Suprapubic skin (tissue), 4 donors: ENCODE measurements around the gene NPW. TPM values are rescaled to one million over a fixed set of nuclear protein-coding genes. Genes with fewer than 3 reads are reported as not detected.

Experiments
- DNase-seq, 2 donors: peaks; one replicate each; pipeline ENCODE4 v3.0.0-alpha.2; 2019; ENCODE audit warnings: low spot score in 2 of 2
- H3K27ac ChIP-seq: fragments of 200-600 bp; sonication (generic); one replicate; pipeline ENCODE4 v1.5.1; 2019
- H3K27me3 ChIP-seq: fragments of 200-600 bp; sonication (generic); one replicate; pipeline ENCODE4 v1.5.1; 2019
- H3K36me3 ChIP-seq: fragments of 200-600 bp; sonication (generic); one replicate; pipeline ENCODE4 v1.5.1; 2019
- H3K4me1 ChIP-seq: fragments of 200-600 bp; sonication (generic); one replicate; pipeline ENCODE4 v1.5.1; 2019
- H3K4me3 ChIP-seq: fragments of 200-600 bp; sonication (generic); one replicate; pipeline ENCODE4 v1.5.1; 2019; ENCODE audit warnings: mild to moderate bottlenecking
- H3K9me3 ChIP-seq: fragments of 200-600 bp; sonication (generic); one replicate; pipeline ENCODE4 v1.5.1; 2019
- CTCF ChIP-seq, 2 donors: fragments of 200-600 bp in 1 of 2; fragments of 450-650 bp in 1 of 2; sonication (generic) in 1 of 2; IDR thresholded peaks; one replicate each; pipeline ENCODE4 v1.5.1; 2016 to 2019; ENCODE audit warnings: antibody characterized with exemption in 2 of 2, mild to moderate bottlenecking in 1 of 2, moderate library complexity in 1 of 2
- EP300 ChIP-seq: sonication (generic); formaldehyde crosslinking; IDR thresholded peaks from one replicate; pipeline ENCODE4 v1.6.1; 2017; ENCODE audit warnings: antibody characterized with exemption
- POLR2A ChIP-seq, 2 donors: fragments of 450-650 bp; IDR thresholded peaks; one replicate each; pipeline ENCODE4 v1.6.1; 2017; ENCODE audit warnings: antibody characterized with exemption in 2 of 2, mild to moderate bottlenecking in 2 of 2, moderate library complexity in 2 of 2
- POLR2AphosphoS5 ChIP-seq, 3 donors: sonication (generic); formaldehyde crosslinking; IDR thresholded peaks; one replicate each; pipeline ENCODE4 v1.6.1; 2017; ENCODE audit warnings: antibody characterized with exemption in 3 of 3
- WGBS: methylation state at CpG from one replicate; pipeline ENCODE4 v1.1.5; 2018; 5-methylcytosine and 5-hydroxymethylcytosine counted together
- total RNA-seq, 4 donors: library from RNA; depleted of rRNA; stranded (reverse); fragments of >200 nt; gene quantifications; one replicate each; pipeline ENCODE4 v1.1.0, GENCODE V29; 2016

NPW gene
- total RNA-seq, 4 donors from 2014 or later = 0.65 to 5.6 (median 3.0) TPM; not detected in 1

GRCh38 chr16:1990351-1991134, 29.0 kb upstream of the NPW start:
- Histone ChIP-seq H3K4me1 (peaks cover 41% of the 10 kb centered on the region), H3K9me3 (no peaks in the 10 kb centered on the region), H3K4me3 (peak overlapping the region; percentile 49), H3K27me3 (peaks cover 28% of the 10 kb centered on the region), H3K36me3 (peaks cover 11% of the 10 kb centered on the region), H3K27ac (no peak overlapping the region)
- 1% methylated on average over 18 of the region's 50 CpGs for WGBS
- DNase-seq = no peak
- TF ChIP-seq CTCF (IDR thresholded peaks at IDR 0.05) (no peak), POLR2A (IDR thresholded peaks at IDR 0.05) (no peak), EP300 (no peak), POLR2AphosphoS5 (IDR thresholded peaks at IDR 0.05) (no peak)

GRCh38 chr16:1991135-1991551, 28.4 kb upstream of the NPW start:
- H3K27ac ChIP-seq = no peak overlapping the region

GRCh38 chr16:1991588-1991947, 28.0 kb upstream of the NPW start:
- no peak for TF ChIP-seq POLR2AphosphoS5 (IDR thresholded peaks at IDR 0.05)
- TF ChIP-seq CTCF (IDR thresholded peaks at IDR 0.05) = no peak
- TF ChIP-seq EP300 = no peak
- no peak for TF ChIP-seq POLR2A (IDR thresholded peaks at IDR 0.05)
- DNase-seq = no peak
- Histone ChIP-seq H3K4me3 (peak overlapping the region; percentile 49), H3K27ac (peak overlapping the region; percentile 35), H3K36me3 (peaks cover 1% of the 10 kb centered on the region), H3K4me1 (peaks cover 36% of the 10 kb centered on the region), H3K27me3 (peaks cover 28% of the 10 kb centered on the region), H3K9me3 (no peaks in the 10 kb centered on the region)
- 13% methylated on average over 11 of the region's 22 CpGs for WGBS

More at GRCh38 chr16:1991135-1991551, 28.4 kb upstream of the NPW start:
- Histone ChIP-seq H3K4me3 (peak overlapping the region; percentile 49), H3K36me3 (peaks cover 5% of the 10 kb centered on the region), H3K27me3 (peaks cover 28% of the 10 kb centered on the region), H3K4me1 (peaks cover 36% of the 10 kb centered on the region), H3K9me3 (no peaks in the 10 kb centered on the region)
- TF ChIP-seq CTCF (IDR thresholded peaks at IDR 0.05) (no peak), POLR2AphosphoS5 (IDR thresholded peaks at IDR 0.05) (no peak), POLR2A (IDR thresholded peaks at IDR 0.05) (no peak), EP300 (no peak)
- DNase-seq = no peak
- 5% methylated on average over 13 of the region's 18 CpGs for WGBS

GRCh38 chr16:1991948-1992703, 27.5 kb upstream of the NPW start:
- TF ChIP-seq CTCF (IDR thresholded peaks at IDR 0.05) (no peak), POLR2AphosphoS5 (IDR thresholded peaks at IDR 0.05) (peak in 1 of 3 donors; percentile 39), POLR2A (IDR thresholded peaks at IDR 0.05) (no peak), EP300 (no peak)
- peaks cover 28% of the 10 kb centered on the region for H3K27me3 ChIP-seq
- DNase-seq = peak; percentile 97
- H3K9me3 ChIP-seq = no peaks in the 10 kb centered on the region
- H3K36me3 ChIP-seq = peaks cover 3% of the 10 kb centered on the region
- 8% methylated on average over 9 of the region's 96 CpGs for WGBS
- H3K4me1 ChIP-seq = peaks cover 40% of the 10 kb centered on the region
- peak overlapping the region; percentile 49 for H3K4me3 ChIP-seq
- peak overlapping the region; percentile 35 for H3K27ac ChIP-seq
